ENCODE measurements around the gene ZNF148.

DNA sequence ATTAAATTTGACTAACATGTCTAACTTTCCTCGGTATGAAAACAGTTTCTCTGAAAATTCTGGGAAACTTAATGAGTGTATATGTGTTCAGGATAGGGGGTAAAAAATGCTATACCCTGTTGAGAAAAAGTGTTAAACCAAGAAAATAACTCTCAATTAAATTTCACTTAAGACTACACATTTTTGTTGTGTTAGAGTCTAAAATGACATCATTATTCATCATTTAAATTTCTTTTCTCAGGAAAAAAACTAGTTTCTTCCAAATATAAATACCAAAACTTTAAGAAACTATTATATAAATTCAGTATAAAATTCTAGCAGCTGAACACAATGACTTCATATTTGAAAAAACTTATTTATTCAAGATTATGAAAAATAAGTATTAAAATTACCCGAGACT is 52.2 kb downstream of the ZNF148 start:
- TF ChIP-seq, protein P1, sequence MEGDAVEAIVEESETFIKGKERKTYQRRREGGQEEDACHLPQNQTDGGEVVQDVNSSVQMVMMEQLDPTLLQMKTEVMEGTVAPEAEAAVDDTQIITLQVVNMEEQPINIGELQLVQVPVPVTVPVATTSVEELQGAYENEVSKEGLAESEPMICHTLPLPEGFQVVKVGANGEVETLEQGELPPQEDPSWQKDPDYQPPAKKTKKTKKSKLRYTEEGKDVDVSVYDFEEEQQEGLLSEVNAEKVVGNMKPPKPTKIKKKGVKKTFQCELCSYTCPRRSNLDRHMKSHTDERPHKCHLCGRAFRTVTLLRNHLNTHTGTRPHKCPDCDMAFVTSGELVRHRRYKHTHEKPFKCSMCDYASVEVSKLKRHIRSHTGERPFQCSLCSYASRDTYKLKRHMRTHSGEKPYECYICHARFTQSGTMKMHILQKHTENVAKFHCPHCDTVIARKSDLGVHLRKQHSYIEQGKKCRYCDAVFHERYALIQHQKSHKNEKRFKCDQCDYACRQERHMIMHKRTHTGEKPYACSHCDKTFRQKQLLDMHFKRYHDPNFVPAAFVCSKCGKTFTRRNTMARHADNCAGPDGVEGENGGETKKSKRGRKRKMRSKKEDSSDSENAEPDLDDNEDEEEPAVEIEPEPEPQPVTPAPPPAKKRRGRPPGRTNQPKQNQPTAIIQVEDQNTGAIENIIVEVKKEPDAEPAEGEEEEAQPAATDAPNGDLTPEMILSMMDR (IDR thresholded peaks at IDR 0.05; ENCODE audit: low read depth, low read length, poor library complexity, severe bottlenecking): no peak
- TF ChIP-seq EZH2phosphoT487 (IDR thresholded peaks at IDR 0.05; ENCODE audit: borderline replicate concordance, low read length): no peak

Data from DOHH2 (cell line).